MCF 10A (cell line): ENCODE results near the gene CRTC2. TPM values are rescaled to one million over a fixed set of nuclear protein-coding genes. Genes with fewer than 3 reads are reported as not detected.

ENCODE experiments used
- BruUV-seq: library from RNA; stranded (reverse); fragments of 400-500 nt; replicated peaks from 2 replicates; lab custom pipeline; 2021; lab: Mats Ljungman, UMichigan
- CTCF ChIA-PET: fragments of 300-600 bp; sonication (Branson Sonifier 250); formaldehyde crosslinking; extraction: SDS; loops from one replicate; lab custom pipeline; 2021; ENCODE audit warnings: antibody characterized with exemption, inconsistent platforms; lab: Yijun Ruan, JAX
- POLR2A ChIA-PET: fragments of 300-600, 350-650 bp; sonication (Branson Sonifier 250); formaldehyde crosslinking; extraction: SDS; loops from one replicate; lab custom pipeline; 2020; ENCODE audit warnings: antibody characterized with exemption, inconsistent platforms; lab: Yijun Ruan, JAX
- DNase-seq: peaks from one replicate; pipeline ENCODE4 v3.0.0-alpha.2; 2018; ENCODE audit not compliant: unreplicated experiment
- H3K27ac Mint-ChIP-seq: one replicate; pipeline ENCODE4 v1.8.0; 2022; ENCODE audit warnings: mild to moderate bottlenecking, low read depth, mixed read lengths; ENCODE audit not compliant: unreplicated experiment
- H3K27me3 Mint-ChIP-seq: one replicate; pipeline ENCODE4 v1.8.0; 2022; ENCODE audit warnings: mixed read lengths; ENCODE audit not compliant: insufficient read depth, unreplicated experiment
- H3K36me3 Mint-ChIP-seq: one replicate; pipeline ENCODE4 v1.8.0; 2022; ENCODE audit warnings: mild to moderate bottlenecking, moderate library complexity, mixed read lengths; ENCODE audit not compliant: insufficient read depth, unreplicated experiment
- H3K4me1 Mint-ChIP-seq: one replicate; pipeline ENCODE4 v1.8.0; 2022; ENCODE audit warnings: mixed read lengths; ENCODE audit not compliant: insufficient read depth, unreplicated experiment
- H3K4me3 Mint-ChIP-seq: one replicate; pipeline ENCODE4 v1.8.0; 2022; ENCODE audit warnings: mild to moderate bottlenecking, moderate library complexity, mixed read lengths; ENCODE audit not compliant: unreplicated experiment
- H3K9me3 Mint-ChIP-seq: one replicate; pipeline ENCODE4 v1.8.0; 2022; ENCODE audit warnings: mixed read lengths; ENCODE audit not compliant: unreplicated experiment
- CTCF ChIP-seq: fragments of 200-600 bp; IDR thresholded peaks from one replicate; pipeline ENCODE4 v1.8.0; 2022; ENCODE audit warnings: antibody characterized with exemption, mild to moderate bottlenecking; ENCODE audit not compliant: unreplicated experiment
- intact Hi-C: fragments of 100-400 bp; cut with micrococcal nuclease; formaldehyde crosslinking; loops from 2 replicates; pipeline ENCODE4 v1.14.1; 2022
- total RNA-seq: library from RNA; stranded (reverse); gene quantifications from 2 replicates; pipeline ENCODE4 v1.2.3, GENCODE V29; 2022

CRTC2 gene
- total RNA-seq, 1 experiment from 2014 or later: 47.0 TPM

- BruUV-seq: no TSS peak
- Mint-ChIP-seq H3K4me3 (peak overlapping the region; percentile 95), H3K9me3 (no peaks in the 10 kb centered on the region), H3K36me3 (peaks cover 28% of the 10 kb centered on the region), H3K4me1 (peaks cover 37% of the 10 kb centered on the region), H3K27me3 (no peaks in the 10 kb centered on the region), H3K27ac (peak overlapping the region; percentile 94)
- CTCF ChIA-PET: interaction anchor here (0.5 to 5.2 kb wide), 13 partner anchors 9 to 457 kb away, joined by 3 to 45 read pairs (median 5); partner anchors contain the start of genes GATAD2B, JTB and RAB13
- POLR2A ChIA-PET: interaction anchor here (0.6 to 16.6 kb wide), 18 partner anchors 9 to 1161 kb away, joined by 3 to 647 read pairs (median 10); partner anchors contain the start of genes CRTC2, DENND4B, GATAD2B and JTB
- no peak for DNase-seq
- no peak for TF ChIP-seq CTCF
- intact Hi-C loops: no loop called here
These were observed 10.0 kb upstream of the CRTC2 start for GRCh38 chr1:153968408-153968807.

DNA sequence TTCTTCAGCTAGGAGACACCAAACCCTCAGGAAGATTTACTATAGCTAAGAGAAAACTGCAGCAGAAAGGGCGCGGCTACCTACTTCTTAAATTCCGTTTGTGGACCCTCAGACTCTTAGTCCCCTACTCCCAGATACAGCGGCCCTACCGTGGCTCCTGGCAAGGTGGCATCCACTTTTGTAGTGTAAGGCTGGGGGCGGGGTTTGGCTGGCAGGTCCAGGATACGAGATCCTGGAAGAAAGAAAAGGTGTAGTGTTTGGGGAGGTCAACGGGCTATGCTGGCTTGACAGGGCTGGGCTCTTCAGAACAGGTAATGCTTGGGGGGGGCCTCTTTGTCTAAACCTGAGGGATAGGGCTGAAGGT is 9.6 kb upstream of the CRTC2 start:
- TF ChIP-seq CTCF: no peak
- CTCF ChIA-PET: interaction anchor here (0.6 to 5.2 kb wide), 15 partner anchors 9 to 1083 kb away, joined by 3 to 45 read pairs (median 5); partner anchors contain the start of genes ADAM15, GATAD2B, JTB and RAB13
- Mint-ChIP-seq H3K27ac (peak overlapping the region; percentile 94), H3K4me1 (peaks cover 40% of the 10 kb centered on the region), H3K27me3 (no peaks in the 10 kb centered on the region), H3K36me3 (peaks cover 24% of the 10 kb centered on the region), H3K9me3 (no peaks in the 10 kb centered on the region), H3K4me3 (peak overlapping the region; percentile 95)
- intact Hi-C loops: loop anchor here (1.0 to 2.0 kb wide), 2 partner anchors 18 to 45 kb away; partner anchors contain the start of genes GATAD2B and RAB13
- no peak for DNase-seq
- BruUV-seq: no TSS peak
- POLR2A ChIA-PET: interaction anchor here (0.6 to 16.6 kb wide), 40 partner anchors 9 to 1162 kb away, joined by 3 to 647 read pairs (median 4); partner anchors contain the start of genes CRTC2, DENND4B, GATAD2B and INTS3

GRCh38 chr1:153967107-153967999 is 8.9 kb upstream of the CRTC2 start, which contains the start of gene CREB3L4:
Gene CREB3L4 (plus strand): TSS chr1:153967902. CDS start chr1:153968526, 624 bp downstream.
- no TSS peak for BruUV-seq
- Mint-ChIP-seq H3K27me3 (no peaks in the 10 kb centered on the region), H3K4me1 (peaks cover 40% of the 10 kb centered on the region), H3K27ac (peak within 1 kb of the TSS; percentile 94), H3K36me3 (peaks cover 22% of the 10 kb centered on the region), H3K4me3 (peak within 1 kb of the TSS; percentile 95), H3K9me3 (no peaks in the 10 kb centered on the region)
- ChIA-PET CTCF (interaction anchor here (0.6 to 5.2 kb wide), 20 partner anchors 9 to 1084 kb away, joined by 3 to 45 read pairs (median 4); partner anchors contain the start of genes ADAM15, CRTC2, GATAD2B and JTB), POLR2A (interaction anchor here (0.5 to 16.6 kb wide), 49 partner anchors 10 to 1219 kb away, joined by 3 to 647 read pairs (median 4); partner anchors contain the start of genes CRTC2, DENND4B, GATAD2B and INTS3)
- intact Hi-C loops: loop anchor here (1.0 to 2.0 kb wide), 2 partner anchors 19 to 45 kb away; partner anchors contain the start of genes GATAD2B and RAB13
- peak; percentile 100 for DNase-seq
- TF ChIP-seq CTCF: peak; percentile 32
